GM21526 (cell line): ENCODE data around the gene ZDHHC14.

Source experiments
- ATAC-seq: cut with Tn5 transposase; IDR thresholded peaks from one replicate; pipeline ENCODE4 v1.9.1; 2021; ENCODE audit warnings: moderate library complexity; ENCODE audit not compliant: unreplicated experiment, low FRiP score

Gene ZDHHC14

DNA sequence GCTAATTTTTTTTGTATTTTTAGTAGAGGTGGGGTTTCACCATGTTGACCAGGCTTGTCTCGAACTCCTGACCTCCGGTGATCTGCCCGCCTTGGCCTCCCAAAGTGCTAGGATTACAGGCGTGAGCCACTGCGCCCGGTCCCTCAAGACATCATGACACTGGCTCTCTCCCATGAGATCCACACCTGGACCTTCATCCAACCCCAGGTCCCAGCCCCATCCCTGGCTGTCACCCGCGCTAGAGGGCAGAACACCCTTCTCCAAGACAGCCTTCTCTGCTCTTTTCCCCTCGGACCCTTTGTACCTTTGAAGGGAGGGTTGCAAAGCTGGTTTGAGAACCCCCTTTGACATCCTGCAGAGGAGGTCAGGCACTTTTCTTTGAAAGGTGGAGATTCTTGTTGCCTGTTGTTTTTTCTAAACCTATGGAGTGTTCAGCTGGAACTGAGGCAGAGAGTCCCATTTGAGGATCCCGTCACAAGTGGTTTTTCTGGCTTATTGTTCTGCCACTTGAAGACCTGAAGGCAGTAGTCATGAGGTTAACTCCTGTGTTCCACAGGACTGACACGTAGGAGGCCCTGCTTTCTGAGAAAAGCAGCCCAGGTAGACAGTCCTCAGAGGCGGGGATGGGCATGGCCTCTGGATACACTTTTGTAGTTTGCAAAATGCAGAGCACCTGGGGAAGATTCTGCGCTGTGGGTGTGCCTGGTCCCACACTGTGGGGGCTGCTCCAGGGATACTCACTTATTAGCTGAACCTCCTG, 270.9 kb downstream of the ZDHHC14 start:
- ATAC-seq: no peak

DNA sequence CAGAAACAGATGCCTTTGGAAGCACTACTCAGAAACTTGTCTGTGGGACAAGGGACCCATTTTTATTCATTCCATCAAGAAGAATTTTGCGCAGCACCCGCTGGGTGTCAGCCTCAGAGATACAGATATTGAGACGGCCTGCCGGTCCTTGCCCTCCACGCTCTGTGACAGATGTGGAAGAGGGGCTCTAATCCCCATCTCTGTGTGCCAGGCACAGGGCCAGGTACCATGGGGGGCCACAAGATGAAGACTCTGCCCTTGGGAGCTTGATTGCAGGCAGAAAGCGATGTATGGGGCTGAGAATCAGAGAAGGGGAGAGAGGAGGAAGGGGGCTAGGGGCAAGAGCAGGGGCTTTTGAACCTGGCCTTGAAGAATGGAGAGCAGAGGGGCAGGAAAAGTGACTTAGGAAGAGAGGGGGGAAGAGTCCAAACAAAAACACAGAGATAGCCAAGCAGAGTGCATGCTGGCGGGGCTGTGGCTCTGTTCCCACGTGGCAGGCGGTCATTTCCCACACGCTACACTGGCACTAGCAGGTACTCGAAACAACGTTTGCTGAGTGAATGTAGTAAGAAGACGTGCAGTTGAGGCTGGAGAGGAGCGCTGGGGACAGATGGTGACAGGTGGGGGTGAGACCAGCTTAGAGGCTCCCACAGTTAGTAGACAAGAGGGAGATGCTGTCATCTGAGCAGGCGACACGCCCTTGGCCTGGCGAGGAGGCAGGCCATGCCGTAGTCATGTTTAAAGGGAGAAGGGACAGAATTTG, 271.8 kb downstream of the ZDHHC14 start:
- no peak for ATAC-seq

DNA sequence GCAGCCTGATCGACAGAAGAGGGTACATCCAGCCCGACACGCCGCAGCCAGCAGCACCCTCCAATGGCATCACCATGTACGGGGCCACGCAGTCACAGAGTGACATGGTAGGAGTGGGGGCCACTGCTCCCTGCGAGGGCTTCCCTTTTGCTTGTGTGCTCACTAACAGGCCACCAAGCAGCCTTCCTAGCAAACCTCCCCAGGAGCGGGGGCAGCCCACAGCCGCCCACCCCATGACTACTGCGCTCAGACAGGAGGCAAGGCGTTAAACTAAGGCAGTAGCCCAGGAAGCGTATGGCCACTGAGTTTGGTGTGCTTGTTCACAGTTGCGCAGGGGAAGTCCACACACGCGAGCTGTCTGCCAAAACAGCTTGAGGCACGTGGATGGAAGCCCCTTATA, 272.5 kb downstream of the ZDHHC14 start:
- ATAC-seq: no peak

DNA sequence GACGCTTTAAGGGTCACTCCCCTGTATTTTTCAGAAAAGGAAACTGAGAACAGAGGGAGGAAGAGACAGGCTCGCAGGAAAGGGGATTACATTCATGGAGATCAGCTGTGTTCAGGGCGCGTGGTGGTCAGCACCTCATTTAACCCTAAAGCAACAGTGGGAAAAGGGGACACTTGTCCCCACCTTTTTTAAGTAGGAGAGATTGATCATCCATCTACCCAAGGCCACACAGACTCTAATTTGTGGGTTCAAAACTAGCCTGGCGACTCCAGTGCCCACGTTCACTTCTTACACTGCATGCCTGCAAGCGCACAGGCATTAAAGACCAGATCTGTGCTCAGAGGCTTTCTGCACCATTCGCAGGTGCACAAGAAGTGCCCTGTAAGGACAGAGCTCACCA, 274.1 kb downstream of the ZDHHC14 start:
- no peak for ATAC-seq

DNA sequence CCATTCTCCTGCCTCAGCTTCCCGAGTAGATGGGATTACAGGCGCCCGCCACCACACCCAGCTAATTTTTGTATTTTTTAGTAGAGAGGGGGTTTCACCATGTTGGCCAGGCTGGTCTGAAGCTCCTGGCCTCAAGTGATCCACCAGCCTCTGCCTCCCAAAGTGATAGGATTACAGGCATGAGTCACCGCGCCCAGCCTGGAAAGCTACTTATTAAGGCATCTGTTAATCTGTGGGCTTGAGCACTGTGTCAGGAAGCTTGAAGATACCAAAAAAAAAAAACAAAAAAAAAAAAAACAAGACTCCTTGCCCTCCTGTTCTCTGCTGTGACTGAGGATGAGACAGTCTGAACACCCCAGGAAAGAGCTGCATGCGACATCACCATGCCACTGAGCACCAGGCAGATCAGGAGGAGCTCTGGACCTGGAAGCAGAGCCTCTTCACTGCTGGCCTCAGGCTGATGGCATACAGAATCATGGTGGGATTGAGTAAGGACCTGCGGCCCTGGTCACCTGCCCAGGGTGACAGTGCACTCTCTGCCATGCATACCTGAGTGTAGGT, 275.5 kb downstream of the ZDHHC14 start:
- no peak for ATAC-seq

DNA sequence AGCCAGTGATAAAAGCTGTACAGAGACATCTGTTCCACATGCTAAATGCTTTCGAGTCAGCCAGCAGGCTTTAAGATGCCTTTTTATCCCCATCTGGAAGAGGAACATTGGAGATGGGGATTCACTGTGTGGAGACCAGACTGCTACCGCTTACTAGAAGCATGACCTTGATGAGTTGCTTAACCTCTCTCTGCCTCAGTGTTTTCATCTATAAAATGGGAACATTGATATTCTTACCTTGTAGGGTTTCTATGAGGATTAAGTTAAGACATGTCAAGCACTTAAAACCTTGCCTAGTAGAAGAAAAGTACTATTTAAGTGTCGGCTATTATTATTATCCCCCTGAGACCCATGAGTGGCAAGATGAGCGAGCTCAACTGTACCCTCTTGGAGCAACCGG, 276.8 kb downstream of the ZDHHC14 start:
- no peak for ATAC-seq

GRCh38 chr6:157658301-157658700, 277.3 kb downstream of the ZDHHC14 start:
- no peak for ATAC-seq

DNA sequence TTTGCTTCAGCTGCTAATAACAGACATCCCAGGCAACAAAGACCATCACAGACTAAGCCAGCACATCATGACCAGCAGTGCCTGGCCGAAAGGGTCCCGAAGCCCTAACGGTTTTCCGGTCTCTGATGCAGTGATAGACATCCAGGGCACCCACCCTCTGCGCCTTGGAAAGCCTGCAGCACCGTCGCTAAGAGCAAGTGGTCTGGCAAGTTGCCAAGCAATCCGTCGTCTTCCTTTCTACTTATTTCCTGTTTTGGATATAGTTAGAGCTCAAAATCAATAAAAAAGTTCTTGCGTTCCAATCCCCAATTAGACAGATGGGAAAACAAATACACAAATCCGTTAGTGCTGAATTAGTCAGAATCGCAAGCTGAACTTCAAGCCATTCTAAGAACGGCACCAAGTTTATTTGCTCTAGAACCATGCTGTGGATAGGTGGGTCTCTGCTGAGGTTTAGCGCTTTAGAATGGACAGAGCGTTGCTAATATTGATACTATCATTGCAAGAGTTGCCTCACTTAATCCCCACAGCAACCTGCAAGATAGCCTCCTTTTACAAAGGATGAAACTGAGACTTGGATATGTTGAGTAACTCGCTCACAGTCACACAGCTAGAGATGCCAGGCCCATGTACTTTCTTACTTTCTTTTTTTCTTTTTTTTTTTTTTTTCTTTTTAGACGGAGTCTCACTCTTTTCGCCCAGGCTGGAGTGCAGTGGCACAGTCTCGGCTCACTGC, 278.7 kb downstream of the ZDHHC14 start:
- ATAC-seq: no peak

DNA sequence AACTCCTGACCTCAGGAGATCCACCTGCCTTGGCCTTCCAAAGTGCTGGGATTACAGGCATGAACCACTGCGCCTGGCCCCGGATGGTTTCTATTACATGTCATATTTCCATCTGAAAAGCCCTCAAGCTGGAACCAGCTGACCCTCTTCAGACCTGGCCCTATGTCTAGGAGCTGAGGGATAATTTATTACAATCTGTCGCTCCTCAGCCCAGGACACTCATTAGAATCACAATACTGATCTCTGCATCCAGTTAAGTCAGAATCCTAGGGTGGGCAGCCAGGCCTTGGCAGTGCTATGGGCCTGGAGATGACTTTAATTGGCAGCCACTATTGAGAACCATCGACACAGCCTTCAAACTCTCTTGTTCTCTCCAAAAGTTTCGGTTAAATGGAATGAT, 279.4 kb downstream of the ZDHHC14 start:
- no peak for ATAC-seq

DNA sequence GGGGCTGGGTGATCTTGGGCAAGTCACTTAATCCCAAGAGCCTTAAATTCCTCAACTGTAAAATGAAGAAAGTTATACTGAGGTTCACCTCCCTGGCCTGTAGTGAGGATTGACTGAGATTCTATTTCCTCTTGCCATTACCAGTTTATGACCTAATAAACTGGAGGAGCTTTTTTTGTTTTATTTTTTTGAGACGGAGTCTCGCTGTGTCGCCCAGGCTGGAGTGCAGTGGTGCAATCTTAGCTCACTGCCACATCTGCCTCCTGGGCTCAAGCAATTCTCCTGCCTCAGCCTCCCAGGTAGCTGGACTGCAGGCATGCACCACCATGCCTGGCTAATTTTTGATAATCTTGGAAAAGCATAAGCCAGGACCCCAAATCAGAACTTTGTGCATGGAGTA, 280.7 kb downstream of the ZDHHC14 start:
- ATAC-seq: no peak

GRCh38 chr6:157663261-157663660, 282.3 kb downstream of the ZDHHC14 start:
- ATAC-seq: no peak

DNA sequence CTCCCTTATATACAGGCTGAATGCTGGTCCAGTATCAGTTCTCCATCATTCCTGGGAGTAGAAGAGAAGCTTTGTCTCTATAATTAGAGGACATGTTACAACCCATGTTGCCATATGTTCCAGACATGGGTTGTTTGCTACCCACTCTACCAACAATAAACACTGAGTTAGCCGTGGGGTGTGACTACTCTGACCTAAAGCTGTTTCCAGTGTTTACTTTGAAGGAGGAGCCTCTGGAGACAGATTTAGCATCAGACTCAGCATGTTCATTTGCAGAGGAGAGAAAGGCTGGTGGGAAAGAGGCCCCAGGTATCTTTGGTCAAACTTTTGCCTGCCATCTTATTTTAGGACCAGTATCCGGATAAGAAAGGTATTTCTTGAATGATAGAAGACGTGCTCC, 284.2 kb downstream of the ZDHHC14 start:
- no peak for ATAC-seq

DNA sequence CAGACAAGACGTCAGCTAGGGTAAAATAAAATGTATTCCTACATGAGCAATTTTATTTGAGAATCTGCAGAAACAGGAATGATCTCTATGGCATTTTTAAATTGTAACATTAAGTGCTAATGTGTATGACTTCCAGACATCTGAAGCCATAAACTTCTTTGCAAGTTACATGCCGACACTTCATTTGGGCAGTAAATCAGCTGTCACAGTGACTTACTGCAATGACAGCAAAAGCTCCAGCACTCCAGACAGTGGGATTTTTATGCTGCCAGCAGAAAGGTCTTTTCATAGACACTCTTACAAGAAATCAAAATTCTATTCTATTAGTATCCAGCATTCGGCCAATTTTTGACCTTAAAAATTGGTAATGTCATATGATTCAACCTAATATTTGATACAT, 285.7 kb downstream of the ZDHHC14 start:
- ATAC-seq: no peak

DNA sequence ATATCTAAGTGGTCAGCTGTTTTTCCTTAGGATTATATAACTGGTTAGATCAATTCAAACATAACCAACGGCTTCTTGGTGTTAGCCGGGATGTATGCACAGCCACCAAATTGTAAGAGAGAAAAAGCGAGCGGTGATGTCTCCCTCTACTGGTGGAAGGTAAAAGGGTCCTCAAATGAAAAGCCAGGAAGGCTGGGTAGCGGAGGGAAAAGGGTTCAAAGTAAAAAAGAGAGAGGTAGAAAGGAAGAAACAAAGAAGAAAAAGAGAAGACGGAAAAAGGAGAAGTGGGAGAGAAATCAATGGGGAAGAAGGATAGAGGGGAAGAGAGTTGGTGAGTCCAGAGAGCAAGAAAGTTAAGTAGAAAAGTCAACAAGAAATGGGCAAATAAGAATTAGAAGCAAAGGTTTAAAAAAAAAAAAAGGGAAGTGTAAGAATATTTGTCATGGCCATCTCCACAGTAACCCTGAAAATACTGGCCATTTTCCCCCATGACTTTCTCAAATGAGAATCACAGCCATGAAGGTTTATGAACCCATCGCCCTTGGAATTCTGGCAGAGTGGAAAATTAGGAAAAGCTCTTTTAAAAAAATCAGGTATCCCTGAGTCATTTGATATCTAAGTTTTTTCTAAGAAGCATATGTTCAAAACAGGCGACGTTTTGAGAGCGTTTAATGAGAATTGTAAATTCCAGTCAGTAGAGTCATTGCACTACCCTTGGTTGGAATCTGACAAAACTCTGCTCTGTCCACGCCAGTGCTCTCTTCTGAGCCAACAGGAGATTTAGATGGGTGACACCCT, 286.4 kb downstream of the ZDHHC14 start:
- ATAC-seq: no peak

GRCh38 chr6:157668009-157668401, 287.0 kb downstream of the ZDHHC14 start:
- ATAC-seq: no peak

DNA sequence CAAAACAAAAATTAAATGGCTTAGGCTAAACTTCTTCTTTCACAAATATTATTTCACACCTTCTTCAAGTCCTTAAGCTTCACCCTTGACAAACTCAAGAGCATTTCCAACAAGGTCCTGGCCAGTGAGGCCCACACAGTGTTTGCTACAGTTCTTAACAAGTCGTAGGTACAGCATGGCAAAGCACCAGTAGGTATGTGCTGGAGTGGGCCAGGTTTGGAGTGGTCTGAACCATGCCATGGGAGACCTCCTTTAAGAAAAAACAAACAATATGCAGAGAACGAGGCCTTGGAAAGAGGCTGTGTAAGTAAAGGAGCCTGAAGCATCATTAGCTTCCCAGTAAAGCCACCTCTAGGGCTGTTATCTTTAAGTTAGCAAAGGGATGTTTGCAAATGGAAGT, 287.7 kb downstream of the ZDHHC14 start:
- ATAC-seq: no peak

- no peak for ATAC-seq
Measured at GRCh38 chr6:157669323-157669722, 288.3 kb downstream of the ZDHHC14 start.

- no peak for ATAC-seq
Measured at GRCh38 chr6:157669747-157670216, 288.8 kb downstream of the ZDHHC14 start.

DNA sequence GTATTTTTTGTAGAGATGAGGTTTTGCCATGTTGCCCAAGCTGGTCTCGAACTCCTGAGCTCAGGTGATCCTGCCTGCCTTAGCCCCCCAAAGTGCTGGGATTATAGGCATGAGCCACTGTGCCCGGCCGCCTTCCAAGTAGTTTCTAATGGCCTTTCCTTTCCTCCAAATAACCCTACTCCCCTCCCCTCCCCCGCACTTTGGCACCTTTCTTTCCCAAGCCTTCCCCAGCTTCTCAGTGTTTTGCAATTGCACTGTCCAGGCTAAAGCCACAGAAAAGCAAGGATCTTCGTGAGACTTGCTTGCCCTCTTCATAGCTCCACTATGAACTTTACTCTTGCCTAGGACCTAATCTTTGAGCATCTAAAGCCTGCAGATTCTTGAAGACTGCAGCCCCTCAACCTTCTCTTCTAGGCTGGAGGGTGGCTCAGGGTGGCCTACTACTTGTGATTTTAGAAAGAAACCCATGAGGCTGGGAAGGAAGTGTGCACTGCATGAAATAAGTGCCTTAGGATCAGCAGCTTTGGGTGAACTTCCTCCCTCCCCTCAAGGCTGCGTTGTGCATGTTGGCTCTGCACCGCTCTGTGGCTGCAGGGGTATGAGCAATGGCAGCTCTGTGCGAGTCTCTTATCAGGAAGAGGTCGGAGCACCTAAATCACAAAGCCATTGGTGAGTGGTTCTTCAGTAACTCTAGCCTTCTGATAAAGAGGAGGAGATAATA, 289.6 kb downstream of the ZDHHC14 start:
- ATAC-seq: no peak
